Right atrium auricular region (tissue), 2 donors: ENCODE results near the gene JDP2. TPM values are rescaled to one million over a fixed set of nuclear protein-coding genes. Genes with fewer than 3 reads are reported as not detected.
A peak's percentile ranks its signal among the peaks of the same experiment; 100 is the strongest.

Experiments
- DNase-seq: peaks from one replicate; pipeline ENCODE4 v3.0.0-alpha.2; 2019; ENCODE audit warnings: low spot score
- H3K27ac ChIP-seq, 2 donors: fragments of 200-600 bp; sonication (generic); 1 replicate in 1 of 2; 2 replicates in 1 of 2; pipeline ENCODE4 v1.5.1; 2016 to 2019
- H3K27me3 ChIP-seq, 2 donors: fragments of 200-600 bp; sonication (generic); one replicate each; pipeline versions ENCODE4 v1.5.1 to v1.6.0; 2017 to 2019
- H3K36me3 ChIP-seq: fragments of 200-600 bp; sonication (generic); one replicate; pipeline ENCODE4 v1.5.1; 2016
- H3K4me1 ChIP-seq, 2 donors: fragments of 200-600 bp; sonication (generic); one replicate each; pipeline versions ENCODE4 v1.5.1 to v1.6.0; 2017 to 2019
- H3K4me3 ChIP-seq, 2 donors: fragments of 200-600 bp; sonication (generic); 1 replicate in 1 of 2; 2 replicates in 1 of 2; pipeline ENCODE4 v1.5.1; 2017 to 2019; ENCODE audit warnings: mild to moderate bottlenecking in 1 of 2, moderate library complexity in 1 of 2
- H3K9me3 ChIP-seq, 2 donors: fragments of 200-600 bp; sonication (generic); one replicate each; pipeline ENCODE4 v1.5.1; 2019
- CTCF ChIP-seq, 2 donors: fragments of 200-600 bp; sonication (generic); IDR thresholded peaks; one replicate each; pipeline ENCODE4 v1.5.1; 2019; ENCODE audit warnings: antibody characterized with exemption in 2 of 2
- total RNA-seq, 2 donors: library from RNA; depleted of rRNA; stranded (reverse); fragments of >200 nt; gene quantifications; one replicate each; pipeline ENCODE4 v1.1.0, GENCODE V29; 2016

JDP2 gene
- total RNA-seq, 2 donors from 2014 or later: 46.1 to 67.4 TPM

DNA sequence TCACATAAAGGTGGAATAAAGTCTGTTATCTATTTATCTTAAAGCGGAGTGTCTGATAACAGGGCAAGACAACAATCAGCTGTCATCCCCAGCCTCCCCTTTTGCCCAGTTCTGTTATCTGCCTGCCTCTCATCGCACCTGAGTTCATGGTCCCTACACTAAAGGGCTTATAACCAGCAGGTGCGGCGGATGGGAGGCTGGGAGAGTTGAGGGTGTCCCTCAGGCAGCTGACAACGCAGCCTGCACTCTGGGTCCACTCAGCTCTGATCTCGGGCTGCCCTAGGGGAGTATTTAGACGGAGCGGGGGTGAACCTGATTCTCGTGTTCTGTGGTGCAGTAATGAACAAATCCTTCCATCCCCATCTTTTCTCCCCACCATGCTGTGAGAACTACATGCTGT lies 34.0 kb upstream of the JDP2 start:
- no peak for TF ChIP-seq CTCF (IDR thresholded peaks at IDR 0.05)
- Histone ChIP-seq H3K36me3 (no peaks in the 10 kb centered on the region), H3K27ac (no peak overlapping the region), H3K9me3 (no peaks in the 10 kb centered on the region), H3K4me3 (no peak overlapping the region), H3K27me3 (no peaks in the 10 kb centered on the region), H3K4me1 (no peaks in the 10 kb centered on the region)
- no peak for DNase-seq

DNA sequence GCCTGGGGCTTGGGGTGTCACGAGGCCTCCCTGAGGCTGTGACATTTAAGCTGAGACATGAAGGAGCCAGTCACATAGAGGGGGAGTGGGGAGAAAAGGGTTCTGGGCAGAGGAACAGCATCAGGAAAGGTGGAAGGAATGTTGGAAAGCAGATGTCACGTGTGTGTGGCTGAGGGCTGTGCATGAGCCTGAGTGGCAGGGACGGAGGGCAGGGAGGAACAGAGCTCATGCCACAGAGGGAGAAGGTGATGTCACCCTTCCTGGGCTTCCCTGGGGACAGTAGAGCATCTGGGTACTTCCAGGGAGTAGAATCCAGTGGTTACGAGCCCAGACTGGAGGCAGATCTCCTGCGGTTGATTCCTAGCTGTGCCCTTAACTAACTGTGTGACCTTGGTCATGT lies 32.0 kb upstream of the JDP2 start:
- Histone ChIP-seq H3K9me3 (no peaks in the 10 kb centered on the region), H3K27me3 (no peaks in the 10 kb centered on the region), H3K4me1 (peaks cover 0 to 15% of the 10 kb centered on the region in 2 donors), H3K27ac (no peak overlapping the region), H3K4me3 (no peak overlapping the region), H3K36me3 (no peaks in the 10 kb centered on the region)
- no peak for TF ChIP-seq CTCF (IDR thresholded peaks at IDR 0.05)
- DNase-seq: no peak

DNA sequence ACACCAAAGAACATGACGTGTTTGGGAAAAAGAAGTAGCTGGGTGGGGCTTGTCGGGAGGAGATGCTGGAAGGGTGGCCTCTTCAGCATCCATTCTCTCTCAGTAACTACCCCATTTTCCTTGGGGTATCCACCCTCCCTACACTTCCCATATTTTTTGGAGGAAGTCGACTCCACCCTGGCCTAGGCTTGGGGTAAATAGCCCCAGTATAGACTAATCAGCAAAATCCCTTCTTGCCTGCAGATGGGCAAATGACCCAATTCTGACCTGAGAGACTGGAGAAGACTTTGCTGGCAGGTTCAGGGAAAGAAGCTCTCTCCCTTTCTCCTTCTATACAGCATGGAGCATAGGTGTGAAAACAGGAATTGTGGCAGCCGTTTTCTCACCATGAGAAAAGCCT lies 28.5 kb upstream of the JDP2 start:
- H3K36me3 ChIP-seq: no peaks in the 10 kb centered on the region
- no peak for TF ChIP-seq CTCF (IDR thresholded peaks at IDR 0.05)
- no peak overlapping the region for H3K4me3 ChIP-seq
- H3K27ac ChIP-seq: peak overlapping the region in 1 of 2 donors; percentile 81
- H3K27me3 ChIP-seq: no peaks in the 10 kb centered on the region
- no peak for DNase-seq
- H3K4me1 ChIP-seq: peaks cover 0 to 29% of the 10 kb centered on the region in 2 donors
- no peaks in the 10 kb centered on the region for H3K9me3 ChIP-seq

GRCh38 chr14:75399843-75400775 lies 27.7 kb upstream of the JDP2 start:
- Histone ChIP-seq H3K27ac (peak overlapping the region; percentile 79 to 81), H3K36me3 (no peaks in the 10 kb centered on the region), H3K4me1 (peaks cover 0 to 29% of the 10 kb centered on the region in 2 donors), H3K9me3 (no peaks in the 10 kb centered on the region), H3K27me3 (no peaks in the 10 kb centered on the region), H3K4me3 (no peak overlapping the region)
- no peak for TF ChIP-seq CTCF (IDR thresholded peaks at IDR 0.05)
- peak; percentile 91 for DNase-seq

DNA sequence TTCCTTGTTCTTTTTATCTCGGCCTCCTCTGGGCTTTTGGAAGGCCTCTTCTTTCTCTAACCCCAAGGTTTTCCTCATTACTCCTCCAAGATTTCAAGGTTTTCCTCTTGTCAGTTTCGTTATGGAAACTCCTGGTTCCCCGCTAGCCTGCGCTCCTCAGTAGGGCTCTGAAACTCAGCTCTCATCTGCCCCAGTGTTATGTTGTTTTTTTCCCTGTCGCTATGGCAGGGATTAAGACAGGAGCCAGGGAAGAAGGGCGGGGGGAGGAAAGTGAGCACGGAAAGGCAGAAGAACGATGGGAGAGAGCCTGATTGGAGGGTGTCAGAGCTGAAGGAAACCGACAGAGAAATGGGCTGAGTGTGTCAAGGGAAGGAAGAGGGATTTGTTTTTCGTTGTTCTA lies 26.5 kb upstream of the JDP2 start:
- peak; percentile 81 for DNase-seq
- Histone ChIP-seq H3K27me3 (no peaks in the 10 kb centered on the region), H3K36me3 (no peaks in the 10 kb centered on the region), H3K4me1 (peaks cover 0 to 29% of the 10 kb centered on the region in 2 donors), H3K27ac (peak overlapping the region; percentile 79 to 81), H3K4me3 (no peak overlapping the region), H3K9me3 (no peaks in the 10 kb centered on the region)
- TF ChIP-seq CTCF (IDR thresholded peaks at IDR 0.05): no peak
